ENCODE data around the gene NME3. TPM values are rescaled to one million over a fixed set of nuclear protein-coding genes. Genes with fewer than 3 reads are reported as not detected.

NME3 gene
- total RNA-seq, 1 experiment from 2014 or later = 86.8 TPM

DNA sequence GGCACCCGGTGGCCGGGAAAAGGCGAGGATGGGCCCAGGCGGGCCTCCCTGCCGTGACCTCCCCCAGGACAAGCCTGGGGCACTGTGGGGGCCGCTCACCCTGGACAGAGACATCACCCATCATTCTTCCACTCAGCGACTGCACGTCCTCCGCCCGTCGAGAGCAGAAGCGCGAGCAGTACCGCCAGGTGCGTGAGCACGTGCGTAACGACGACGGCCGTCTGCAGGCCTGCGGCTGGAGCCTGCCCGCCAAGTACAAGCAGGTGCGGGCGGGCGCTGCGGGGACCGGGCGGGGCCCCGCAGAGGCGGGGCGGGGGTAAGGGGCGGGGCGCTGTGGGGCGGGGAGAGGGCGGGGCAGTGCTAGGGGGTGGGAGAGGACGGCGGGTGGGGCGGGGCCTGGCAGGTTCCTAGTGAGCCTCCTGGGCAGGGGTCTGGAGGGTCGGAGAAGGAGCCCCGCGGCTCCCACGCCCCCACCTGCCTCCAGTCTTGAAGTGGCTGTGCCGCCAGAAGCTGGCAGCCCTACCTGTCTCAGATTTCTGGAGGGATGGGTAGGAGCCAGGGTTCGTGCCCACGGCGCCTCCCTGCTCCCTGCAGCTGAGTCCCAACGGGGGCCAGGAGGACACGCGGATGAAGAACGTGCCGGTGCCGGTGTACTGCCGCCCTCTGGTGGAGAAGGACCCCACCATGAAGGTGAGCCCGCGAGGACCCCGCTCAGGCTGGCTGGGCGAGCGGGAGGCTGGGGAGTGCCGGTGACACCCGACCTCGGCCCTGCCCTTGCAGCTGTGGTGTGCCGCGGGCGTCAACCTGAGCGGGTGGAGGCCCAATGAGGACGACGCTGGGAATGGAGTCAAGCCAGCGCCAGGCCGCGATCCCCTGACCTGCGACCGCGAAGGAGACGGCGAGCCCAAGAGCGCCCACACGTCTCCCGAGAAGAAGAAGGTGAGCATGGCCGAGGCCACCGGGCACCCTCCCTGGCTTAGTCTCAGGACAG lies 7.5 kb downstream of the NME3 start (continued):
- TF ChIP-seq NR1H2 (CRISPR knock-in tag; IDR thresholded peaks at IDR 0.05) = no peak
- TF ChIP-seq, protein P1, sequence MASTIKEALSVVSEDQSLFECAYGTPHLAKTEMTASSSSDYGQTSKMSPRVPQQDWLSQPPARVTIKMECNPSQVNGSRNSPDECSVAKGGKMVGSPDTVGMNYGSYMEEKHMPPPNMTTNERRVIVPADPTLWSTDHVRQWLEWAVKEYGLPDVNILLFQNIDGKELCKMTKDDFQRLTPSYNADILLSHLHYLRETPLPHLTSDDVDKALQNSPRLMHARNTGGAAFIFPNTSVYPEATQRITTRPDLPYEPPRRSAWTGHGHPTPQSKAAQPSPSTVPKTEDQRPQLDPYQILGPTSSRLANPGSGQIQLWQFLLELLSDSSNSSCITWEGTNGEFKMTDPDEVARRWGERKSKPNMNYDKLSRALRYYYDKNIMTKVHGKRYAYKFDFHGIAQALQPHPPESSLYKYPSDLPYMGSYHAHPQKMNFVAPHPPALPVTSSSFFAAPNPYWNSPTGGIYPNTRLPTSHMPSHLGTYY (CRISPR knock-in tag; IDR thresholded peaks at IDR 0.05) = no peak
- no peak for TF ChIP-seq CREB1 (CRISPR knock-in tag; IDR thresholded peaks at IDR 0.05)
- TF ChIP-seq, protein P2, sequence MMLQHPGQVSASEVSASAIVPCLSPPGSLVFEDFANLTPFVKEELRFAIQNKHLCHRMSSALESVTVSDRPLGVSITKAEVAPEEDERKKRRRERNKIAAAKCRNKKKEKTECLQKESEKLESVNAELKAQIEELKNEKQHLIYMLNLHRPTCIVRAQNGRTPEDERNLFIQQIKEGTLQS (CRISPR knock-in tag; conservative IDR thresholded peaks at IDR 0.05) = 0 out of 2 replicates have a peak, but pooled peaks have one; percentile 42
- TF ChIP-seq, protein P3, sequence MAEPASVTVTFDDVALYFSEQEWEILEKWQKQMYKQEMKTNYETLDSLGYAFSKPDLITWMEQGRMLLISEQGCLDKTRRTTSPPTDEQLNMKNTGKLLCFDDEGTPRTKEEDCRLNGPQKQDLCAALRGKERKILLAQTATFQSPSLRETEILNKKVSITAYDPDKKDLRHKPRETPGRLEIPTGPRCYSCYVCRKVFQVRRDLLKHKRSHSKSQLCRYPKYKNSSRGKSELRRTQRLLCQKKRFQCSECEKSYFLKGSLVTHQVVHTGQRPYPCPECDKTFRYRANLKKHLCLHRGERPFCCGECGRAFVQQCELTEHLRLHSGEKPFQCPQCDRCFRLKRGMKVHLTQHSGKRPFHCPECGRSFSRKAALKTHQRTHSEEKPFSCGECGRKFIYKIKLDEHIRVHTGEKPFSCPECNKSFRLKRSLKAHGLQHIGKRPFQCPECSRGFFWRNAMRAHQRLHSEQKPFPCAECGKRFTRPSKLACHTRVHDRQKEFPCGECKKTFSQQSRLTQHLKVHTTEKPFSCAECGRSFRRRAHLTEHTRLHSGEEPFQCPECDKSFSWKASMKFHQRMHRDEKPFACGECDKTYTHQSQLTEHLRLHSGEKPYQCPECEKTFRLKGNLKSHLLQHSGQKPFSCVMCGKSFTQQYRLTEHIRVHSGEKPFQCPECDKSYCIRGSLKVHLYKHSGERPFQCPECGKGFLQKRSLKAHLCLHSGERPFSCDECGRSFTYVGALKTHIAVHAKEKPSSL (CRISPR knock-in tag; conservative IDR thresholded peaks at IDR 0.05) = no peak
- no peak for TF ChIP-seq GABPB1 (CRISPR knock-in tag; IDR thresholded peaks at IDR 0.05)
- TF ChIP-seq, protein P4, sequence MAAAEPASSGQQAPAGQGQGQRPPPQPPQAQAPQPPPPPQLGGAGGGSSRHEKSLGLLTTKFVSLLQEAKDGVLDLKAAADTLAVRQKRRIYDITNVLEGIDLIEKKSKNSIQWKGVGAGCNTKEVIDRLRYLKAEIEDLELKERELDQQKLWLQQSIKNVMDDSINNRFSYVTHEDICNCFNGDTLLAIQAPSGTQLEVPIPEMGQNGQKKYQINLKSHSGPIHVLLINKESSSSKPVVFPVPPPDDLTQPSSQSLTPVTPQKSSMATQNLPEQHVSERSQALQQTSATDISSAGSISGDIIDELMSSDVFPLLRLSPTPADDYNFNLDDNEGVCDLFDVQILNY (CRISPR knock-in tag; IDR thresholded peaks at IDR 0.05) = 0 out of 2 replicates have a peak, but pooled peaks have one; percentile 43
- no peak for TF ChIP-seq ZNF671 (CRISPR knock-in tag; IDR thresholded peaks at IDR 0.05)
- TF ChIP-seq, protein P5, sequence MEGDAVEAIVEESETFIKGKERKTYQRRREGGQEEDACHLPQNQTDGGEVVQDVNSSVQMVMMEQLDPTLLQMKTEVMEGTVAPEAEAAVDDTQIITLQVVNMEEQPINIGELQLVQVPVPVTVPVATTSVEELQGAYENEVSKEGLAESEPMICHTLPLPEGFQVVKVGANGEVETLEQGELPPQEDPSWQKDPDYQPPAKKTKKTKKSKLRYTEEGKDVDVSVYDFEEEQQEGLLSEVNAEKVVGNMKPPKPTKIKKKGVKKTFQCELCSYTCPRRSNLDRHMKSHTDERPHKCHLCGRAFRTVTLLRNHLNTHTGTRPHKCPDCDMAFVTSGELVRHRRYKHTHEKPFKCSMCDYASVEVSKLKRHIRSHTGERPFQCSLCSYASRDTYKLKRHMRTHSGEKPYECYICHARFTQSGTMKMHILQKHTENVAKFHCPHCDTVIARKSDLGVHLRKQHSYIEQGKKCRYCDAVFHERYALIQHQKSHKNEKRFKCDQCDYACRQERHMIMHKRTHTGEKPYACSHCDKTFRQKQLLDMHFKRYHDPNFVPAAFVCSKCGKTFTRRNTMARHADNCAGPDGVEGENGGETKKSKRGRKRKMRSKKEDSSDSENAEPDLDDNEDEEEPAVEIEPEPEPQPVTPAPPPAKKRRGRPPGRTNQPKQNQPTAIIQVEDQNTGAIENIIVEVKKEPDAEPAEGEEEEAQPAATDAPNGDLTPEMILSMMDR (IDR thresholded peaks at IDR 0.05) = peak; percentile 48
- TF ChIP-seq, protein P6, sequence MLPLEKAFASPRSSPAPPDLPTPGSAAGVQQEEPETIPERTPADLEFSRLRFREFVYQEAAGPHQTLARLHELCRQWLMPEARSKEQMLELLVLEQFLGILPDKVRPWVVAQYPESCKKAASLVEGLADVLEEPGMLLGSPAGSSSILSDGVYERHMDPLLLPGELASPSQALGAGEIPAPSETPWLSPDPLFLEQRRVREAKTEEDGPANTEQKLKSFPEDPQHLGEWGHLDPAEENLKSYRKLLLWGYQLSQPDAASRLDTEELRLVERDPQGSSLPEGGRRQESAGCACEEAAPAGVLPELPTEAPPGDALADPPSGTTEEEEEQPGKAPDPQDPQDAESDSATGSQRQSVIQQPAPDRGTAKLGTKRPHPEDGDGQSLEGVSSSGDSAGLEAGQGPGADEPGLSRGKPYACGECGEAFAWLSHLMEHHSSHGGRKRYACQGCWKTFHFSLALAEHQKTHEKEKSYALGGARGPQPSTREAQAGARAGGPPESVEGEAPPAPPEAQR (CRISPR knock-in tag; IDR thresholded peaks at IDR 0.05) = no peak
- peak; percentile 85; the same call in 1 of the 2 replicates for TF ChIP-seq ZNF219 (CRISPR knock-in tag; IDR thresholded peaks at IDR 0.05; ENCODE audit: borderline replicate concordance)
- peak; percentile 84; the same call in 1 of the 2 replicates for TF ChIP-seq TEAD1 (CRISPR knock-in tag; IDR thresholded peaks at IDR 0.05)
- TF ChIP-seq ZNF396 (CRISPR knock-in tag; IDR thresholded peaks at IDR 0.05; ENCODE audit: borderline replicate concordance) = no peak
- no peak for TF ChIP-seq ELF4 (CRISPR knock-in tag; IDR thresholded peaks at IDR 0.05; ENCODE audit: low read depth)
- TF ChIP-seq, protein P7, sequence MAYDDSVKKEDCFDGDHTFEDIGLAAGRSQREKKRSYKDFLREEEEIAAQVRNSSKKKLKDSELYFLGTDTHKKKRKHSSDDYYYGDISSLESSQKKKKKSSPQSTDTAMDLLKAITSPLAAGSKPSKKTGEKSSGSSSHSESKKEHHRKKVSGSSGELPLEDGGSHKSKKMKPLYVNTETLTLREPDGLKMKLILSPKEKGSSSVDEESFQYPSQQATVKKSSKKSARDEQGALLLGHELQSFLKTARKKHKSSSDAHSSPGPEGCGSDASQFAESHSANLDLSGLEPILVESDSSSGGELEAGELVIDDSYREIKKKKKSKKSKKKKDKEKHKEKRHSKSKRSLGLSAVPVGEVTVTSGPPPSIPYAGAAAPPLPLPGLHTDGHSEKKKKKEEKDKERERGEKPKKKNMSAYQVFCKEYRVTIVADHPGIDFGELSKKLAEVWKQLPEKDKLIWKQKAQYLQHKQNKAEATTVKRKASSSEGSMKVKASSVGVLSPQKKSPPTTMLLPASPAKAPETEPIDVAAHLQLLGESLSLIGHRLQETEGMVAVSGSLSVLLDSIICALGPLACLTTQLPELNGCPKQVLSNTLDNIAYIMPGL (CRISPR knock-in tag; IDR thresholded peaks at IDR 0.05) = 0 out of 2 replicates have a peak, but pooled peaks have one; percentile 62
- TF ChIP-seq IRF2 (CRISPR knock-in tag; IDR thresholded peaks at IDR 0.05; ENCODE audit: borderline replicate concordance, low read depth) = 0 out of 2 replicates have a peak, but pooled peaks have one; percentile 73
- TF ChIP-seq, protein P8, sequence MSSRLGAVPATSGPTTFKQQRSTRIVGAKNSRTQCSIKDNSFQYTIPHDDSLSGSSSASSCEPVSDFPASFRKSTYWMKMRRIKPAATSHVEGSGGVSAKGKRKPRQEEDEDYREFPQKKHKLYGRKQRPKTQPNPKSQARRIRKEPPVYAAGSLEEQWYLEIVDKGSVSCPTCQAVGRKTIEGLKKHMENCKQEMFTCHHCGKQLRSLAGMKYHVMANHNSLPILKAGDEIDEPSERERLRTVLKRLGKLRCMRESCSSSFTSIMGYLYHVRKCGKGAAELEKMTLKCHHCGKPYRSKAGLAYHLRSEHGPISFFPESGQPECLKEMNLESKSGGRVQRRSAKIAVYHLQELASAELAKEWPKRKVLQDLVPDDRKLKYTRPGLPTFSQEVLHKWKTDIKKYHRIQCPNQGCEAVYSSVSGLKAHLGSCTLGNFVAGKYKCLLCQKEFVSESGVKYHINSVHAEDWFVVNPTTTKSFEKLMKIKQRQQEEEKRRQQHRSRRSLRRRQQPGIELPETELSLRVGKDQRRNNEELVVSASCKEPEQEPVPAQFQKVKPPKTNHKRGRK (CRISPR knock-in tag; IDR thresholded peaks at IDR 0.05; ENCODE audit: borderline replicate concordance) = no peak
- peak; percentile 91 for TF ChIP-seq FOXP1 (CRISPR knock-in tag; IDR thresholded peaks at IDR 0.05; ENCODE audit: borderline replicate concordance)
- peak; percentile 58; the same call in 1 of the 2 replicates for TF ChIP-seq ETV6 (CRISPR knock-in tag; IDR thresholded peaks at IDR 0.05)
- peak; percentile 68; the same call in 1 of the 2 replicates for TF ChIP-seq MYBL2 (CRISPR knock-in tag; IDR thresholded peaks at IDR 0.05)
- TF ChIP-seq, protein P9, sequence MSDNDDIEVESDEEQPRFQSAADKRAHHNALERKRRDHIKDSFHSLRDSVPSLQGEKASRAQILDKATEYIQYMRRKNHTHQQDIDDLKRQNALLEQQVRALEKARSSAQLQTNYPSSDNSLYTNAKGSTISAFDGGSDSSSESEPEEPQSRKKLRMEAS (CRISPR knock-in tag; IDR thresholded peaks at IDR 0.05) = peak; percentile 96
- TF ChIP-seq, protein P10, sequence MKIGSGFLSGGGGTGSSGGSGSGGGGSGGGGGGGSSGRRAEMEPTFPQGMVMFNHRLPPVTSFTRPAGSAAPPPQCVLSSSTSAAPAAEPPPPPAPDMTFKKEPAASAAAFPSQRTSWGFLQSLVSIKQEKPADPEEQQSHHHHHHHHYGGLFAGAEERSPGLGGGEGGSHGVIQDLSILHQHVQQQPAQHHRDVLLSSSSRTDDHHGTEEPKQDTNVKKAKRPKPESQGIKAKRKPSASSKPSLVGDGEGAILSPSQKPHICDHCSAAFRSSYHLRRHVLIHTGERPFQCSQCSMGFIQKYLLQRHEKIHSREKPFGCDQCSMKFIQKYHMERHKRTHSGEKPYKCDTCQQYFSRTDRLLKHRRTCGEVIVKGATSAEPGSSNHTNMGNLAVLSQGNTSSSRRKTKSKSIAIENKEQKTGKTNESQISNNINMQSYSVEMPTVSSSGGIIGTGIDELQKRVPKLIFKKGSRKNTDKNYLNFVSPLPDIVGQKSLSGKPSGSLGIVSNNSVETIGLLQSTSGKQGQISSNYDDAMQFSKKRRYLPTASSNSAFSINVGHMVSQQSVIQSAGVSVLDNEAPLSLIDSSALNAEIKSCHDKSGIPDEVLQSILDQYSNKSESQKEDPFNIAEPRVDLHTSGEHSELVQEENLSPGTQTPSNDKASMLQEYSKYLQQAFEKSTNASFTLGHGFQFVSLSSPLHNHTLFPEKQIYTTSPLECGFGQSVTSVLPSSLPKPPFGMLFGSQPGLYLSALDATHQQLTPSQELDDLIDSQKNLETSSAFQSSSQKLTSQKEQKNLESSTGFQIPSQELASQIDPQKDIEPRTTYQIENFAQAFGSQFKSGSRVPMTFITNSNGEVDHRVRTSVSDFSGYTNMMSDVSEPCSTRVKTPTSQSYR (CRISPR knock-in tag; IDR thresholded peaks at IDR 0.05) = peak; percentile 73; the same call in 1 of the 2 replicates
